Activated T-cell treated with anti-CD3 and anti-CD28 coated beads, Interleukin-2, amount 50 U/mL, for 72 hours (primary cell): Measurements from ENCODE around the gene LAMA2. TPM values are rescaled to one million over a fixed set of nuclear protein-coding genes. Genes with fewer than 3 reads are reported as not detected.

Source experiments
- ATAC-seq, 2 donors: fragments of 150-1000 bp; cut with Tn5 transposase; replicated peaks in 1 of 2; 2 replicates each; pipeline ENCODE4 v1.10.0; 2021; ENCODE audit warnings: moderate library complexity in 2 of 2, mild to moderate bottlenecking in 1 of 2
- DNase-seq, 2 donors: peaks; one replicate each; pipeline ENCODE4 v3.0.0; 2021 to 2022; ENCODE audit warnings: mixed read lengths in 1 of 2
- H3K27ac Mint-ChIP-seq: one replicate; pipeline ENCODE4 v1.8.0; 2022; ENCODE audit warnings: mild to moderate bottlenecking, moderate library complexity, mixed read lengths
- H3K27me3 Mint-ChIP-seq: one replicate; pipeline ENCODE4 v1.8.0; 2022; ENCODE audit warnings: low read depth, mixed read lengths
- H3K36me3 Mint-ChIP-seq, 2 donors: one replicate each; pipeline ENCODE4 v1.8.0; 2022; ENCODE audit warnings: mixed read lengths in 2 of 2, mild to moderate bottlenecking in 1 of 2; ENCODE audit not compliant: insufficient read depth in 2 of 2
- H3K4me1 Mint-ChIP-seq: one replicate; pipeline ENCODE4 v1.8.0; 2022; ENCODE audit warnings: low read depth, mixed read lengths
- H3K4me3 Mint-ChIP-seq, 2 donors: one replicate each; pipeline ENCODE4 v1.8.0; 2022; ENCODE audit warnings: mild to moderate bottlenecking in 2 of 2, mixed read lengths in 2 of 2, moderate library complexity in 2 of 2
- H3K9me3 Mint-ChIP-seq, 2 donors: one replicate each; pipeline ENCODE4 v1.8.0; 2022; ENCODE audit warnings: mixed read lengths in 2 of 2
- total RNA-seq, 2 donors: library from RNA; stranded (reverse); gene quantifications; one replicate each; pipeline ENCODE4 v1.2.3, GENCODE V29; 2022

LAMA2 gene
- total RNA-seq, 2 donors from 2014 or later = 0.05 TPM; not detected in 1

DNA sequence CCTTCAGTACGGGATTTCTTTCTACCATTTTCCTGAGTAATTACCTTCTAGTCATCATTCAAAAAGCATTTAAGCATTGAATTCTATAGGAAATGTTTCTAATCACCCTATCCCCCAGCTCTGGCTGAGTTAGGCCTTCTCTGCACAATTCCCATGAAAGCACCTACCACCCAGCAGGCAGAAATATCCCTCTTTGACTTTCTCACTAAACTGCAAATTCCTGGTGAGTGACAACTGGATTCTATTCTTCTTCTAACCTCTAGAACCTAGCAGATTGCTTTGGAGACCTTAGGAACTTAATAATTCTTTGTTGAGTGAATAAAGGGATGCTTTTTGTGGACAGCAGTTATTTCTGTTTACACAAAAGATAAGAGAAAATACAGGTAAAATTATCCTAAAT is 328.7 kb downstream of the LAMA2 start:
- H3K4me1 Mint-ChIP-seq = no peaks in the 10 kb centered on the region
- H3K4me3 Mint-ChIP-seq = no peak overlapping the region
- H3K27me3 Mint-ChIP-seq = peaks cover 5% of the 10 kb centered on the region
- H3K27ac Mint-ChIP-seq = no peak overlapping the region
- H3K36me3 Mint-ChIP-seq = no peaks in the 10 kb centered on the region
- ATAC-seq = no peak
- DNase-seq = no peak
- H3K9me3 Mint-ChIP-seq = peaks cover 0 to 2% of the 10 kb centered on the region in 2 donors

DNA sequence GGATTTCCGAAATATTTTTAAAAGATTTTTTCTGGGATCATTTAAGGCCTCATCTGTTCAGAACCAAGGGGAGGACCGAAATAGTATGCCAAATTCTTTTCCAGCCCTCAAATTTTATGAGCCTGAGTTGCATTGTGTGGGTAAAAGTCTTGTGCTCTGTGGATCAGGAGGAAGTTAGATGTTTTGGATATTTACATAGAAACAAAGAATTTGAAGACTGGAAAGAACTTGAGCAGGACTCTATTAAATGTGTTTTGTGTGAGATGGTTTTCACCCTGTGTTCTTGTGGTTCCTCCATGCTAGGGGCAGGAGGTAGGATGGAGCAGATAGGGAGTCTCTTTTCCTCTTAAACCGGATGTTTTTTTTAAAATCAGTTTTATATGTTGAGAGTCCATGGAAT is 329.1 kb downstream of the LAMA2 start:
- no peaks in the 10 kb centered on the region for H3K4me1 Mint-ChIP-seq
- peaks cover 0 to 2% of the 10 kb centered on the region in 2 donors for H3K9me3 Mint-ChIP-seq

GRCh38 chr6:129215246-129215645 is 332.3 kb downstream of the LAMA2 start:
- no peaks in the 10 kb centered on the region for H3K36me3 Mint-ChIP-seq
- H3K27me3 Mint-ChIP-seq = peaks cover 5% of the 10 kb centered on the region
- H3K9me3 Mint-ChIP-seq = peaks cover 0 to 2% of the 10 kb centered on the region in 2 donors
- no peak overlapping the region for H3K27ac Mint-ChIP-seq
- H3K4me1 Mint-ChIP-seq = no peaks in the 10 kb centered on the region
- no peak overlapping the region for H3K4me3 Mint-ChIP-seq
- no peak for ATAC-seq
- no peak for DNase-seq

More for the DNA sequence above, 329.1 kb downstream of the LAMA2 start:
- no peak overlapping the region for H3K27ac Mint-ChIP-seq
- H3K4me3 Mint-ChIP-seq = no peak overlapping the region
- peaks cover 5% of the 10 kb centered on the region for H3K27me3 Mint-ChIP-seq
- ATAC-seq (no peak), DNase-seq (no peak)
- no peaks in the 10 kb centered on the region for H3K36me3 Mint-ChIP-seq

- no peaks in the 10 kb centered on the region for H3K36me3 Mint-ChIP-seq
- no peaks in the 10 kb centered on the region for H3K4me1 Mint-ChIP-seq
- no peak overlapping the region for H3K4me3 Mint-ChIP-seq
- peaks cover 5% of the 10 kb centered on the region for H3K27me3 Mint-ChIP-seq
- peaks cover 0 to 2% of the 10 kb centered on the region in 2 donors for H3K9me3 Mint-ChIP-seq
- no peak overlapping the region for H3K27ac Mint-ChIP-seq
- ATAC-seq (no peak), DNase-seq (no peak)
Observed at GRCh38 chr6:129215916-129216520, 333.1 kb downstream of the LAMA2 start.

GRCh38 chr6:129217701-129218100 is 334.8 kb downstream of the LAMA2 start:
- no peaks in the 10 kb centered on the region for H3K36me3 Mint-ChIP-seq
- ATAC-seq (no peak), DNase-seq (no peak)
- H3K9me3 Mint-ChIP-seq = peaks cover 0 to 2% of the 10 kb centered on the region in 2 donors
- peaks cover 5% of the 10 kb centered on the region for H3K27me3 Mint-ChIP-seq
- H3K4me3 Mint-ChIP-seq = no peak overlapping the region
- no peaks in the 10 kb centered on the region for H3K4me1 Mint-ChIP-seq
- no peak overlapping the region for H3K27ac Mint-ChIP-seq

GRCh38 chr6:129233458-129234134 is 350.7 kb downstream of the LAMA2 start:
- Mint-ChIP-seq H3K4me3 (no peak overlapping the region), H3K4me1 (no peaks in the 10 kb centered on the region), H3K36me3 (no peaks in the 10 kb centered on the region), H3K27me3 (peaks cover 16% of the 10 kb centered on the region), H3K27ac (no peak overlapping the region), H3K9me3 (no peaks in the 10 kb centered on the region)
- ATAC-seq (no peak), DNase-seq (no peak)

DNA sequence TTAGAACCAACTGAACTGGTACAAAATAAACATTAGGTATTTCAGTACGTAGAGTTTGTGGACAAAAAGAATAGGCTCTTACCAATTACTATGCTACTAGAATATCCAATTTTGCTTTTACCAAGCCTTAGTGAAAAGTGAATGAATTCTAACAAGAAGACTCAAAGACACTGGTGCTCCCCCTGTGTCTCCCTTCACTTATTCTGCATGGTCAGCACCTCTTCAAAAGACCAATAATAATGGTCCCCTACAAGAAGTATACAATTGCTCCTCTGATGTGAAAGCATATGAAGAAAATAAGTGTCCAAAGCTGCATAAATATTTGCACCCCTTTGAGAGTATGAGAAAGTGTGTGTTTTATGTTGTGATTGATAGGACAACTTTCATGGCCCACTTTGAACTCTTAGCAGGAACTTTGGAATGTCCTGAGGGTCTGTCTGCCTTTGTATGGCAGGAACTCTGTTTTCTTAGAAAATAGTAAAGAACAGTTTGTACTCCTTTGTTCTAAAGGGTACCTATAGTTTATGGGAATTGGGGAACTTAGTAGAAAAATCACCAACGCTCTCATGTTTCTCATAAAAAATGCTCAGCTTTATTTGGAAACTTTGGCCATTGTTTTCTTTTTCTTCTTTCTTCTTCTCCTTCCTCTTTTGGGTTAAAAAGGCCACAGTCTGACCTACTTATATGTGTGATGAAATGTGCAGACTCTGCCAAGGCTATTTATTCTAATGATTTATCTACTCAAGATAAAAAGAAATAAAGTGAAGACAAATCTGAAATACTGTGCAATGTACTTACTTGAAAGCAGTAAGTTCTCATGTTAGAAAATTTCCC is 352.4 kb downstream of the LAMA2 start:
- no peak overlapping the region for H3K4me3 Mint-ChIP-seq
- H3K36me3 Mint-ChIP-seq = no peaks in the 10 kb centered on the region
- no peak overlapping the region for H3K27ac Mint-ChIP-seq
- peaks cover 22% of the 10 kb centered on the region for H3K27me3 Mint-ChIP-seq
- no peaks in the 10 kb centered on the region for H3K4me1 Mint-ChIP-seq
- ATAC-seq (no peak), DNase-seq (no peak)
- no peaks in the 10 kb centered on the region for H3K9me3 Mint-ChIP-seq

DNA sequence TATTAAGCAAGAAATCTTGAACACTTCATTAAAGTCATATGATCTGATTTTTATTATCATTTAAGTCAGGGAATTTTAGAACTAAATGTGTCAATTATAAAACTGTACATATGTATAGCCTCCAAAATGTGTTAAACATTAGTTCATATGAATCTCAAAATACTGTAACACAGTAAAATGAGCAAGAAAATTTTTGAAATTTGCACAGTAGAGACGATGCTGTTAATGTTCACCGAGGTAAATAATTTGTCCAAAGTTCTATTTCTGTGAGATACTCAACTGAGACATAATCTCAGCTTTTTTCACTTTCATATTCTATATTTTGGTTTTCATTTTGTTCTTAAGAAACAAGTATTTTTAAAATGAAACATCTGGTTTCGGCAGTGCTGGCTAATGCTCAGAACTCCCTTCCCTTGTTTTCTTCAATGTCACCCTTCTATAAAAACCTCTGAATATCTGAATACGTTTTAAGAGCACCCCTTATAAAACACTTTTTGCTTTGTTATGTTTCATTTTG is 353.1 kb downstream of the LAMA2 start:
- ATAC-seq (no peak), DNase-seq (no peak)
- no peaks in the 10 kb centered on the region for H3K4me1 Mint-ChIP-seq
- H3K27me3 Mint-ChIP-seq = peaks cover 24% of the 10 kb centered on the region
- no peaks in the 10 kb centered on the region for H3K9me3 Mint-ChIP-seq
- H3K4me3 Mint-ChIP-seq = no peak overlapping the region
- H3K27ac Mint-ChIP-seq = no peak overlapping the region
- H3K36me3 Mint-ChIP-seq = no peaks in the 10 kb centered on the region

DNA sequence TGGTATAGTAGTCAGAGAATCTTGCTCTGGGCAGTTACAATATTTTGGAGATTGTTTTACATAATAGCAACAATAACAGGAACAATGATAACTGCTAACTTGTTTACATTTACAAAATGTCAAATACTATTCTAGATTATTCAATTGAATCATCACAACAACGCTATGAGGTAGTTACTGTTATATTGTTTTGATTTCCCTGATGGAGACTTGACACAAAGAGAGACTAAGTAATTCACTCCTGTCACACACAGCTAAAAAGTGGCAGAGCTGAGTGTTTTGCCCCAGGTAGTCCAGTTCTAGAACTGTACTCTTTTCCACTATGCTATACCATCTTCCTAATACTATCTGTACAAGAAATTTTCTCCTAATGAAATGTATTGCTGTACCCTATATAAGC is 356.1 kb downstream of the LAMA2 start:
- no peaks in the 10 kb centered on the region for H3K36me3 Mint-ChIP-seq
- H3K27me3 Mint-ChIP-seq = peaks cover 19% of the 10 kb centered on the region
- H3K4me1 Mint-ChIP-seq = no peaks in the 10 kb centered on the region
- H3K27ac Mint-ChIP-seq = no peak overlapping the region
- no peak overlapping the region for H3K4me3 Mint-ChIP-seq
- ATAC-seq (no peak), DNase-seq (no peak)
- no peaks in the 10 kb centered on the region for H3K9me3 Mint-ChIP-seq

GRCh38 chr6:129239825-129240491 is 357.0 kb downstream of the LAMA2 start:
- Mint-ChIP-seq H3K4me3 (no peak overlapping the region), H3K36me3 (no peaks in the 10 kb centered on the region), H3K9me3 (no peaks in the 10 kb centered on the region), H3K27ac (no peak overlapping the region), H3K27me3 (peaks cover 18% of the 10 kb centered on the region), H3K4me1 (no peaks in the 10 kb centered on the region)
- no peak for DNase-seq
- ATAC-seq = no peak

GRCh38 chr6:129240492-129240853 is 357.5 kb downstream of the LAMA2 start:
- Mint-ChIP-seq H3K36me3 (no peaks in the 10 kb centered on the region), H3K4me3 (no peak overlapping the region), H3K27ac (no peak overlapping the region), H3K27me3 (peaks cover 18% of the 10 kb centered on the region), H3K4me1 (no peaks in the 10 kb centered on the region), H3K9me3 (no peaks in the 10 kb centered on the region)
- DNase-seq (no peak), ATAC-seq (no peak)

DNA sequence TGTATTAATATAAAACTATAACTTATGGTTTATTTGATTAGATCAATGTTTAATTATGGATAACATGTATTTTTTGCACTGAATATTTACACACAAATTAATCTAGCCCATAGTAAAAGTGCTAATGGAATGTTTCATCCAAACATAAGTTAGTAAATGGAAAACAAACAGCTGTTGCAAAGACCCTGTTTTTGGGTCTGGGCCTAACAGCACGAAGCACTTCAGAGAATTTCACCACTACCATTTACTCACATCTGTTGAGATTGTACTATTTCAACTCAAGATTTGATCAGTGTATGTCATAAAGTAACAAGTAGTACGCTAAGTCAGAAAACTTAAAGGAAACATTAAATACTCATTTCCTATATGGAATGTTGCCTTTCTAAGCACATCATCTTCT is 359.6 kb downstream of the LAMA2 start:
- Mint-ChIP-seq H3K36me3 (no peaks in the 10 kb centered on the region), H3K27me3 (peaks cover 29% of the 10 kb centered on the region), H3K4me3 (no peak overlapping the region), H3K27ac (no peak overlapping the region), H3K4me1 (no peaks in the 10 kb centered on the region), H3K9me3 (no peaks in the 10 kb centered on the region)
- ATAC-seq (no peak), DNase-seq (no peak)

DNA sequence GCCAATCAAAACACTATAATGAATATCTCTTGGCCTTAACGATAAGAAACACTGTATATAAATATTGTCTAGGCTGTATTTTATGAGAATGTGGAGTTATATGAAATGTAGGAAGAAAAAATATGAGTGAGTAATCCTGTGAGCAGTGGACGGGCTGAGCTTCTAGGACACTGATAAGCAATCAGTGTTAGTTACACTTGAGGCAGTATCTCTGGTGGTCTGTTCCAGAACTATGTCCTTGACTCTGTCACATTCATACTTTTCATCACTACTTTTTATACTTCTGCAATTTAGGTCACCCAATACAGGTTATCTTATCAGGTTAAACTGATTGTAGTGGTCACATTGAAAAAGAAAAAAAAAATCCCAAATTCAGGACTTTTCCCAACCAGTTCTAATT is 360.4 kb downstream of the LAMA2 start:
- H3K4me1 Mint-ChIP-seq = no peaks in the 10 kb centered on the region

More for the DNA sequence above, 360.4 kb downstream of the LAMA2 start:
- no peak for DNase-seq
- H3K27ac Mint-ChIP-seq = no peak overlapping the region
- no peaks in the 10 kb centered on the region for H3K36me3 Mint-ChIP-seq
- no peak overlapping the region for H3K4me3 Mint-ChIP-seq
- H3K27me3 Mint-ChIP-seq = peaks cover 29% of the 10 kb centered on the region
- ATAC-seq = no peak
- no peaks in the 10 kb centered on the region for H3K9me3 Mint-ChIP-seq
